Left renal cortex interstitium (tissue), 4 donors: ENCODE measurements around the gene KATNBL1. TPM values are rescaled to one million over a fixed set of nuclear protein-coding genes. Genes with fewer than 3 reads are reported as not detected.

Source experiments
- DNase-seq, 4 donors: peaks; one replicate each; pipeline ENCODE4 v3.0.0-alpha.2; 2013; ENCODE audit warnings: low read depth in 4 of 4, low spot score in 2 of 4, missing footprints in 1 of 4
- polyA plus RNA-seq, 4 donors: library from polyadenylated mRNA; unstranded; fragments of 120-200 nt; gene quantifications; one replicate each; pipeline ENCODE4 v1.2.1, GENCODE V29; 2013; ENCODE audit not compliant: insufficient read length in 4 of 4

Gene KATNBL1, protein sequence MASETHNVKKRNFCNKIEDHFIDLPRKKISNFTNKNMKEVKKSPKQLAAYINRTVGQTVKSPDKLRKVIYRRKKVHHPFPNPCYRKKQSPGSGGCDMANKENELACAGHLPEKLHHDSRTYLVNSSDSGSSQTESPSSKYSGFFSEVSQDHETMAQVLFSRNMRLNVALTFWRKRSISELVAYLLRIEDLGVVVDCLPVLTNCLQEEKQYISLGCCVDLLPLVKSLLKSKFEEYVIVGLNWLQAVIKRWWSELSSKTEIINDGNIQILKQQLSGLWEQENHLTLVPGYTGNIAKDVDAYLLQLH
- 10 to 100 TPM; 49.1 to 99.3 (median 64.9) TPM for polyA plus RNA-seq

DNA sequence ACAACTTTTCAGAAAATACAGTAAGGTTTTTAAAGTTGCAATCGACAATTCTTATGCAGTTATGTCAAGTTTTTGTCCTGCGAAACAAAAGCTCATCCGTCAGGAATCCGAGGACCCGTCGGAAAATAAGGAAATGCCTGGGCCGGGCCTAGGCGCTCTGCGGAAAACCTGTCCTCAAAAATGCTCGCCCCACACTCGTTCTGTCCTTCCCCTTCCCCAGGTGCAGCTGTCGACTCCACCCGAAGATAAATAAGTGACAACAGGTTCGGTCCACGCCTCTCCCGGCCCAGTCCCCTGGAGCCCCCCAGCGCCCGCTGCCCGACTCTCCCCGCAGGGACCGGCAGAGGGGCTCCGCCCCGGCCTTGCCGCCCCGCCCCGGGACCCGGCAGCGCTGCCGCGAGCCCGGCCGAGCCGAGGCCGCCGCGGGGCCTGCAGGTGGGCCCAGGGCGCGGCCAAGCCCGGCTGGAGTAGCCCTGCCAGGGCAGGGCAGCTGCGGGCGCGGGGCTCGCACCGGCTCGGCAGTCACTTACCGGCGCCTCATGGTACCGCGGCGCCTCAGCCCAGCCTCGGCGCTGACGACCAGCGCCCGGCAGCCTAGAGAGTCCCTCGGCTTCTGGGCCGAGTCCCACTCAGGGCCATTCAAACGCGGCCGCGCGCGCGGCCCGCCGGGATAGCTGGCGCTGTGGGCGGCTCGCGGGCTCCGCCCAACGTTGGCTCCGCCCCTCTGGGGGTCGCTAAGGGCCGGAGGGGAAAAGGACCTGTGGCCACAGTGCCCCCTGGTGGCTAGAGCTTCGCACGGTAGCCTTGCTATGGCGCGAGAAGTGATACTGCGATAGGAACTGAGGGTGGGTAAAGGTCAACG is at the start of gene KATNBL1:
KATNBL1 (minus strand) TSS at position 676 of the 862 bp plus-strand sequence. CDS start 46,420 bp downstream, outside the sequence.
- peak; percentile 83 to 95 (median 92) for DNase-seq

DNA sequence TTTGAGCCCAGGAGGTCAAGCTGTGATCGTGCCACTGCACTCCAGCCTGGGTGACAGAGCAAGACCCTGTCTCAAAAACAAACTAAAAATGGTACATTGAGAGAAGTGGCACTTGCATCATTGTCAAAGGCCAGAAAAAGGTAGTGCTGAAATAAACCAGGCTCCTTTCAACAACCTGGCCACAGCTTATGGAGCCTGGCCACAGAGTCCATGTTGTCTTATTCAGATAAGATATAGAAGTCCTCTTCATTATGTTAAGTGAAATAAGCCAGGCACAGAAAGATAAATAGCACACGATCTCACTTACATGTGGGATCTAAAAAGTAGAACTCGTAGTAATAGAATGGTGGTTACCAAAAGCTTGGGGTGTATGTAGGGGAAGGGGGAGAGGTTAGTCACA is 49.7 kb upstream of the KATNBL1 start:
- no peak for DNase-seq

DNA sequence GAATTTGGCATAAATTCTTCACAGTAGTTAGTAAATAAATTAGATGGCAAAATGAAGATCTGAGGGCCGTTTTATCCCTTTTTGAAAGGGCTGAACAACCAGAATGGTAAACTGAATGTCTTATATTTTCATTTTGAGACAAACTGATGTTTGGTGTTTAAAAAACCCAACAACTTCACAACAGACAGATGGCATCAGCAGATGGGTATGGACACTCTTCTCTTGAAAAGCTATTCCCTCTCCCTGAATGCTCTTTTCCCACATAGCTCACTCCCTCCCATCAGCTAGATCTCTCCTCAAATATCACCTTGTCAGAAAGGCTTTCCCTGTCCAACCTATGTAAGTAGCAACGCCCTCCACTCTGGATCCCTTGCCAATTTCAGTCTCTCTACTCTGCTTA is 48.3 kb upstream of the KATNBL1 start:
- no peak for DNase-seq

DNA sequence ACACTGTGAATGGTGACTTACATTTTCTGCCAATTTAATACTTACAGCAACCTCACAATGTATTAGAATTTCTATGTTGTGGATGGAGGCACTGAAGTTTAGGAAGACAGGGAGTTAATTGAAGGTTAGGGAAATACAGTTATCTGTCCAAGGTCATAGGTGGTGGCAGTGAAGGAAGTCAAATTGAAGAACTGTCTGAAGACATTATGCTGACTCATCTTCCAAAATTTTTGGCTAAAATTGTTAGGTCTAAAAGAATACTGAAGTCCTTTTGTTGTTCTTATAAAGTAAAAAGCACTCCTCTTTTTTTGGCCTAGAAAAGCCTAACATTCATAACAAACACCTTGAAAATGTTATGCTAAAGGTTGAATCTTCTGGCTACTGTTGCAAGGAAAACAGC is 42.6 kb upstream of the KATNBL1 start:
- no peak for DNase-seq

DNA sequence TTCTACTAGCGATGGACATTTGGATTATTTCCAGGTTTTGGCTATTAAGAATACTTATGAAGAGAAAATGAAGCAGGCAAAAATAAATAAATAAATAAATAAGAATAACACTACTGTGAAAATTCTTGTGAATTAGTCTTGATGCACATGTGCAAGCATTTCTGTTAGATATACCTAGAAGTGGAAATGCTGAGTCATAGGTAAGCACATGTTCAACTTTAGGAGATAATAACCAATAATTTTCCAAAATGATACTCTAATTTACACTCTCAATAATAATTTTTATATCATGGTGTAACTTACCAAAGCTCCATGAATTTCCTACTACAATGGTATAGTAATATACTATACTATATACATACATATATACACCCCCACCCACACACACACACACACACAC is 38.3 kb upstream of the KATNBL1 start:
- DNase-seq: no peak

DNA sequence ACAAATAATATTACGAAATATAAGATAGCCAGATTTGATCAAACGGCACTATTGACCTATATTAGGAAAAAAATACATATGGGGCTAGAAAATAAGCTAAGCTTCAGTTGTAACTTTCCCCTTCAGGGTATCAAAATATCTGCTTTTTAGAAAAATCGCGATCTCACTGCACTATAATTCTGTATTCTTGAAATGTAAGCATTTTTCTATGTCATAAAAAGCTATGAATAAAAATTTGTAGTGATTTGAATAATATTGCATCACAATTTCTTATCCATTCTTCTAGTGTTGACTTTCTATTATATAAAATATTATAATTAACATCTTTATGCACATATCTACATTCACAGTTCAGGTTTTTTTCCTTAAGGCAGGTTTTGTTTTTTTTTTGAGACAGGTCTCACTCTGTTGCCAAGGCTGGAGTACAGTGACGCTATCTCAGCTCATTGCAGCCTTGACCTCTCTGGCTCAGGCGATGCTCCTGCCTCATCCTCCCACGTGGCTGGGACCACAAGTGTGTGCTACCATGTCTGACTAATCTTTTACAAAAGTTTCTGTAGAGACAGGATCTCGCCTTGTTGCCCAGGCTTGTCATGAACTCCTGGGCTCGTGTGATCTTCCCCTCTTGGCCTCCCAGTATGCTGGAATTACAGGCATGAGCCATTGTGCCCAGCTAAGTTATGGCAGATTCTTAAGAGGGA is 36.5 kb upstream of the KATNBL1 start:
- DNase-seq: no peak

DNA sequence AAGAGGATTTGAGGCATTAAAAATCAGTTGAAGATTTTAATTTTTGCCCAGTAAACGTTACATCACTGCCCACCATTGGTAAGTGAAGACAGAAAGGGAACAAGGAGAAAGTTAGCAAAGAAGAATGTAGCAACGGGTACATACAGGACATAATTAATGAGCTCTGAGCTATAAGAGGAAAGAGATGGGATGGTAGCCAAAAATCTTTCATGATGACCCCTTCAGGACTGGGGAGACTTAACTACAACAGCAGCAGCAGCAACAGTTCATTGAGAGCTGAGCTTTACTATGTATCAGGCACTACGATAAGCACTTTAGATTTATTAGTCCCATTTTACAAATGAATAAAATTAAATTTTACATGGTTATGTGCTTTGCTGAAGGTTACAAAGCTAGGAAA is 33.3 kb upstream of the KATNBL1 start:
- no peak for DNase-seq

DNA sequence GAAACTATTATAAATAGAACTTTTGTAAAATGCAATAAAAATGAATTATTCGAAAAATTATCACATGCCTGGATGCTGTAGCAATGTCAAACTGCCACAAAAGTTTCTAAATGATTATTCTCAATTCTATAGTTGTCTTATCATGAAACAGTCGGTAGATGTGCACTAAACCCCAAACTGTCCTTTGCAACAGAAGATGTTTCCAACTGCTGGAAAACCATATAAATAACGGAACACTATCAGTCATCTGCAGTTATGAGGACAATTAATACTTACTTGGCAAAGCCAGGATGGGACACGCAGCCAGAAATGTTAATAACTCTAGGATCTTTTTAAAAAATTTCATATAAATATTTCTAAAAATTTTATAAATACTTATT is 32.4 kb upstream of the KATNBL1 start:
- DNase-seq: no peak

DNA sequence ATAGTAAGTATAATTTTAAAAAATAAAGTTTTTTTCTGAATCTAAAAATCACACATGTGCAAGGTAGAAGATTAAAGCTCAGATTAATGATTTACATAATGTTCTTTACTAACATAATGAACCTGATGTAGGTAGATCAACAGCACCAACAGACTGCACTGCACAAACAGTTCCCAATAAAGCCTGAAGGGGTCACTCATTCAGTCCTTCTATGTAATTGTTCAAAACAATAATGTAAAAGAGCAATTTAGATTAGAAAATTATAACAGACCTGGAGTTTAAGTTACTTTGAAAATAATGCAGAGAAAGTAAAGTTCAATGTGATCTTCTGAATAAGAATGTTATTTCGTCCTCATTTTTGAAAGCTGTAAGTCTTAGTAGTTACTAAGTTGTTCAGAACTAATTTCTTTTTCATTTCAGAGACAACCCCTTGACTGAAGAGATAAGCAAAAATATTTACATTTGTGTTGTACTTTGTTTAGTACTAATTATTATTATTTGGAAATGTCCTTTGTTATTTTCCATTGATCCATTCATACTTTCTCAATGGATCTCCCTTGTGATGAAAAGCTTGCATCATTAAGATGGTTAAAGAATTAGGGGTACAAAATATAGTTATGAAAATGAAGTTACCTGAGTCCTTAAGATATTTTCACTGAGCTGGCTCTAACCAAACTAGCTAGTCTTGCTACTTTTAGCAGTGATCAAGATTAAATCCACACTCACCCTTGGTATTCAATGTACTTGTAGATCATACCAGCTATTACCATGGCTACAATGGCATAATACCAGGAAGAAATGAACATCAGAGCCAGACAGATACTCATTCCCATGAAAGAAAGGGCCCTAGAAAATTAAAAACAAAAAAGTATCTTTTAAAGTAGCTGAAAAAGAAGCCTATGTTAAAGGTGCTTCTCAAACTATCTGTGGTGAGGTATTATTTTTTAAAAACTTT is 31.8 kb upstream of the KATNBL1 start:
- no peak for DNase-seq

DNA sequence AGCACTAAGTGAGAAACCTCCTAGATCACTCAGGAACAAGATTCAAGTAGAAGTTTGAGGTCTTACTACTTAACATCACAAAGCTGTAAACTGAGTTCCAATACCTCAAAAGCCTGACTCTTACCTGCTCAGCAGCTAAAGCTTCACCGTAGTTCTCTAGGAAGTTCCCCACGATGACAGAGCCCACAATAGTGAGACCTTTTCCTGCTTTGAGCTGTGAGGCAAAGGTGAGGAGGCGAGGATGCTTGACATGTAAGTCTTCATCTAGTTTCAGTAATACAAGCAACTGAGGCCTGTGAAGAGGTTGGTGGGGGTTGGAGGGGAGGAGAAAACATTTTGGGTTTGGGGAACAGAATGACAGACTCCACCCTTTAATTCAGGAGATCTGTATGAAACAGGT is 30.6 kb upstream of the KATNBL1 start:
- DNase-seq: no peak

DNA sequence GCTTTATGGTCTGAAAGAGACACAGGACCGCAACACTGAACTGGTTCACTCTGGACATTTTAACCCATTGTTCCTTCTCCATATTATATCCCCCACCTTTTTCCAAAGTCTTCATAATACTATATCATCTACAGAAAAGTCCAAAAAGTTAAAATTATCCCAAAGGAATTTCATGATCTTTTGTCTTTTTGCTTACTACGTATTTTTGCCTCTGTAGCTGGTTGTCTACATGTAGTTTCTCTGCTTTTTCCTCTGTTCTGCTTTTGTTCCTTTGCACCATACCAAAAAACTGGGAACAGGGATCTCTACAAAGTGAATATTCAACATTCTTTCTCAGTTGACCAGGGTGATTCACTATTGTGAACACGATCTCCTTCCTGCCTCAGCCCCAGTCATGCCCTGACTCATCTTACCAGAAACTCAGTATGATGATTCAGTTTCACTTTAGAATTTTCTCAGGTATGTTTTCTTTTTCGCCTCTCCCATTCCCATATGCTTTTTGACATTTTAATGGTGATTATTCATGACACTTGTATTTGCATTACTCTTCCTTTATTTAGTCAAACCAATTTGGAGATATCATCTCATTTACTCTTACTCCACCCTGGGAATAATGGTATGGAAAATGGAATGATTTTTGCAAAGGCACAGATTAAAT is 29.4 kb upstream of the KATNBL1 start:
- DNase-seq: no peak

DNA sequence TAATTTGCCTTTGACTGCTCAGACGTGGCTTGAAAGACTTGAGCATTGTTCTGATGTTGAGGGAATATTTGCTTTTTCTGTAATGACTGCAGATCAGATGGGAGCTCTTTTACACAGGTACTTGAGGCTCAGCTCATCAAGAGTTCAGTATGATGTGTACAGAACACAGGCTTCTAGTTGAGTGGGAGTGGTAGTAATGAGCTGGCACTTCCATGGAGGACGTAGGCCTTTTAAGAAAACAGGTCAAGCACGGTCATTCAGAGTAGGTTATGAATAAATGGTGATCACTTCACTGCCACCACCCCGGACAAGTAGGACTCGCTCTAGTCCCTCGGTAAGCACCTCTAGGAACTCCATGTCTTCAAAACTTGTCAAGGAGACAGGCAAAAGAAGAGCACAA is 23.7 kb upstream of the KATNBL1 start:
- DNase-seq: no peak

DNA sequence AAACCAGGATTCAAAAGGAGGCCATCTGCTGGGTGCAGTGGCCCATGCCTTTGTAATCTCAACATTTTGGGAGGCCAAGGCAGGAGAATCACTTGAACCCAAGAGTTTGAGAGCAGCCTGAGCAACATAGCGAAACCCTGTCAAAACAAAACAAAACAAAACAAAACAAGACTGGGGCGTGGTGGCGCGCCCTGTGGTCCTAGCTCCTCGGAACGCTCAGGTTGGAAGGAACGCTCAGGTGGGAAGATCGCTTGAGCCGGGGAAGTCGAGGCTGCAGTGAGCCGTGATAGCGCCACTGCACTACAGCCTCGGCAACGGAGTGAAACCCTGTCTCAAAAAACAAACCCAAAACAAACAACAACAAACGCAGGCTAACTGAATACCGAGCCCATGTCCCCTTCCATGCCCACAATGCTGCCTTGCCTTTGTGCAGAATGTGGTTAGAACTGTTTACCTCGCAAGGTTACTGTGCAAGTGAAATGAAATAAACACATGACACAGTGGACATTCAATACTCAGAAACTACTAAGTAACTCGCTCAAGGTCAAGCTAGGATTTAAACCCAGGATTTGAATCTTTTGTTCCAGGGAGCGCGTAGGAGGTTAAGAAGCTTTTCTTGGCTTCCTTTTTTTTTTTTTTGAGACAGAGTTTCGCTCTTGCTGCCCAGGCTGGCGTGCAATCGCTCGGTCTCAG is 14.2 kb upstream of the KATNBL1 start:
- no peak for DNase-seq

DNA sequence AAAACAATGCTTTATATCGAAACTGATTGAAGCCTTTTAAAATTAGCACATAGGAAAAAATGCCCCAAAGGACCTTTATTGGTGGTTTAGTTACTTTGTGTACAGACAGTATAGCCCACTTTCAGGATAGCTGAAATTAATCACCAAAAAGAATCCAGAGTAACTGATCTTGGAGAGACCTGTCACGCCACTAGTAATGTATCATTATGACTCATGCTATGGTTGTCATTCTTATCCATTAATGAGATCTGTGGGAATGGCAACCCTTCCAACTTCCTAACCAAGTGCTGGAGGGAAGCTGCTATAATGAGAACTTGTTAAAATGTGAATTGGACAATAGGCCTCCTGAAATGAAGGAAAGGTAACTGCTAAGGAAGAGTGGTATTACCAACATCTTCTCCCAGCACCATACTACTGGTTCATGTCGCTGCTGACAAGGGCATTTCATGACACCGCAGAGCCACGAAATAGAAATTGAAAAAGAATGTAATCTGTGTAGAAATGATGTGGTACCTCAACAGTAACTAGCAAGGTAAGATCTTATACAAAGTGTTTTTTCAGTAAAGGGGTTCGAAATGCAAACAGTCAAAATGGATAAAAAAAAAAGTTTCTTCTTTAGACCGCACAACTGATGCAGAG is 7.8 kb upstream of the KATNBL1 start:
- DNase-seq: no peak

DNA sequence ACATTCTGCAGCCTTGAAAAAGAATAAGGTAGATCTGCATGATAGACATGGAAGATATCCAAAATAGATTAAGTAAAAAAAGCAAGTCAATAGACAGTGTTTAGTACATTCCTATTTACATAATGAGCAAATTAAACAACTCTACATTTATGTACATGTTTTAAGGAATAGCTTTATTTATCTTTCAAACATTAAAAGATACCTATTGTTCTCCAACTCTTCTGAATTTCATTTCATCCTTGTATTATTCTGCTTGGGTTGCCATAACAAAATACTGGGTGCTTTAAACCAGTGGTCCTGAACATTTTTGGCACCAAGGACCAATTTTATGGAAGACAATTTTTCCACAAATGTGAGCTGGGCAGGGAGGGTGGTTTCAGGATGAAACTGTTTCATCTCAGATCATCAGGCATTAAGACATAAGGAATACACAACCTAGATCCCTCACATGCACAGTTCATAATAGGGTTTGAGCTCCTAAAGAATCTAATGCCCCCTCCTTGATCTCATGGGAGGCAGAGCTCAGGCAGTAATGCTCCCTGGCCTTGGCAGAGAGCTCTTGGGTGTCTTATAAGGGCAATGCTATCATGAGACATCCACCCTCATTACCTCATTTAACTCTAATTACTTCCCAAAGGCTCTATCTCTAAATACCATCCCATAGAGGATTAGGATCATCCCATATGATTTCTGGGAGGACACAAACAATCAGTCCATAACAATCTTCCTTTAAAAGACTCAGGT is 6.8 kb upstream of the KATNBL1 start:
- DNase-seq: no peak

DNA sequence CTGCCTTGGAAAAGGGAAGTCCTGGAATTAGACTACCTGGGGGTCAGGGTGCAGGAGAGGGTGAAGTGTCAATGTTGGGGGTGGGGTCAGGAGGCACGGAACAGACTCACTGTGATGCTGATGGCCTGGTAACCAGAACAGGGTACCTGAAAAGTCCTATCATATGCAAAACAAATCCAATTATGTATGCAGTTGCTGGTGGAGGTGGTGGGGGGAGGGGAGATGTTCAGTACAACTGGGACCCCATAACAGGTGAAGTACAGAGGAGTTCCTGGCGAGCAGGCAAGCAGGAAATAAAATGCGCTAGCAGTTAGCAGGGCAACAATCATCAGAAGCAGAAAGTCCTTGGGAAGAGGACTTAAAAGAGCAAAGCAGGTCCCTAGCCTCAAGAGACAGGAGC is 4.2 kb upstream of the KATNBL1 start:
- no peak for DNase-seq

DNA sequence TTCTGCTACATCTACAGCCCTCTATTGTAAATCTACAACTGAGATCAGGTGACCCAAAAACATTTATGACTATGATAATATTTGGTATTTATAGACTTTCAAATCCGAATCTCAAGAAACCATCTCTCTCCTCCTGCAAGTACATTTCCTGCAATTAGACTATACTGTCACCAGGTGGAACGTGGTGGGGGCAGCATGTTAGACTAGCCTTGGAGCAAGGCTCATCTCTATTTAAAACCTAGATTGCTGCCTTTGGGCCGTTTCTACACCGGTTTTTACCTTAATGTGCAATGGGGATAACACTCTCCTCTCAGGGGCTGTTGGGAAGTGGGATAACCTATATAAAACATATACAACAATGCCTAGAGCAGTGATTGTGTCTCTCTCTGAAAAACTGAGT is 3.8 kb upstream of the KATNBL1 start:
- DNase-seq: no peak

DNA sequence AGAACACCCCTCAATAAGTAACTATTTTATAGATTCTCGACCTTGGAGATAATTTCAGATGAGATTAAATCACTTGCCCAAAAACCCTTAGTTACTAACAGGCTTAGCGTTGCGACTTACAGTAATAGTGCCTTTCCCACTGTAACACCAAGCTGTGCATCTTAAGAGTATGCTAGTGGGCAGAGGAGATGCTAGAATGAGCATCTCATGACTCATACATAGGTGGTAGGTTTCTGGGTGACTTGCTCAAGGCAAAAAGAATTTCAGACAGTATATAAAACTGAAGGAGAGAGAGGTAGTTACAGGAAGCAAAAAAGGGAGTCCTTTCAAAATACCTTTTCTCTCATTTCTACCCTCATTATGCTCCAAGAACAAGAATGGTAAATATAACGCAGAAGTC is 3.9 kb downstream of the KATNBL1 start:
- DNase-seq: no peak
